GM18909 (cell line): ENCODE measurements around the gene RPS28.

ENCODE experiments used
- ATAC-seq: cut with Tn5 transposase; IDR thresholded peaks from one replicate; pipeline ENCODE4 v1.9.1; 2021; ENCODE audit warnings: mild to moderate bottlenecking; ENCODE audit not compliant: unreplicated experiment, poor library complexity

The RPS28 gene

DNA sequence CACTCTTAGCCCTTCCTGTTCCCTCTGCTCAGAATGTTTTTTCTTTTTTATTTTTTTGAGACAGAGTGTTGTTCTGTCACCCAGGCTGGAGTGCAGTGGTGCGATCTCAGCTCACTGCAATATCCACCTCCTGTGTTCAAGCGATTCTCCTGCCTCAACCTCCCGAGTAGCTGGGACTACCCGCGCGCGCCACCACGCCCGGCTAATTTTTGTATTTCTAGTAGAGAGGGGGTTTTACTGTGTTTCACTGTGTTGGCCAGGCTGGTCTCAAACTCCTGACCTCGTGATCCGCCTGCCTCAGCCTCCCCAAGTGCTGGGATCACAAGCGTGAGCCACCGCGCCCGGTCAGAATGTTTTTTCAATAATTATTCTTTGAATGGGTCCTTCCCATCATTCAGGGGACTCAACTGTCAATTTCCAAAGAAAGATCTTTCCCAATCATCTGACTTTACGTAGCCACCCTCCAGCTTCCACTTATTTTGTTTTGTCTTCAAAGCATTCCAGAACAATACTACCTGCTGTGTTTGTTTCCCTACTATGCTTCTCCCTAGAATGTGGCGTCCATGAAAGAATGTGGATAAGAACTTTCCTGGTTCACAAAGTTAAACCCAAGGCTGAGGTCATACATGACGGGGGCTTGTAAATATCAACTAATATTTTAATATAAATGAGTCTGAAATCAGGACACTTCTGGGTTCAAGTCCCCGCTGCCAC is 1.3 kb upstream of the RPS28 start:
- no peak for ATAC-seq

DNA sequence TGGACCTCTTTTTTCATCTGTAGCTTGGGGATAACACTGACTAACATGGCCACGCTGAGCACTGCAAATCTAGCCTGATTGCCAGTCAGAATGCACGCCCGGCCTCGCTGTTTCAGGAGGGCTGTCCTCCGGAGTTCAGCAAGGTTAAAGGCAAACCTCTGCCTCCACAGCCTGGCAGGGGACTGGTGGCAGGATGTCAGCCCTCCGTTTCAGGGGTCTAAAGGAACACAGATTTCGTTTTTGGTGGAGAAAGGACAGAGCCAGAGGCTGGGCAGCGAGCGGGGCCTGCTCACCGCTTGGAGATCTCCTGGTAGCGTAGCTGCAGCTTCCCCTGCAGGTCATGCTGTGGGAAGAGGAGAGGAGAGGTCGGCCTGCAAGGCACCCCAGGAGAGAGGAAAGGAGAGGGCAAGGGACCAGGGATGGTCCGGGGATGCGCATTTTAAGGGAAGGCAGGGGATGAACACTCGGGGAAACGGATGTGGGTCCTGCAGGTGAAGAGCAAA is 681 bp upstream of the RPS28 start:
- peak; percentile 15 for ATAC-seq

DNA sequence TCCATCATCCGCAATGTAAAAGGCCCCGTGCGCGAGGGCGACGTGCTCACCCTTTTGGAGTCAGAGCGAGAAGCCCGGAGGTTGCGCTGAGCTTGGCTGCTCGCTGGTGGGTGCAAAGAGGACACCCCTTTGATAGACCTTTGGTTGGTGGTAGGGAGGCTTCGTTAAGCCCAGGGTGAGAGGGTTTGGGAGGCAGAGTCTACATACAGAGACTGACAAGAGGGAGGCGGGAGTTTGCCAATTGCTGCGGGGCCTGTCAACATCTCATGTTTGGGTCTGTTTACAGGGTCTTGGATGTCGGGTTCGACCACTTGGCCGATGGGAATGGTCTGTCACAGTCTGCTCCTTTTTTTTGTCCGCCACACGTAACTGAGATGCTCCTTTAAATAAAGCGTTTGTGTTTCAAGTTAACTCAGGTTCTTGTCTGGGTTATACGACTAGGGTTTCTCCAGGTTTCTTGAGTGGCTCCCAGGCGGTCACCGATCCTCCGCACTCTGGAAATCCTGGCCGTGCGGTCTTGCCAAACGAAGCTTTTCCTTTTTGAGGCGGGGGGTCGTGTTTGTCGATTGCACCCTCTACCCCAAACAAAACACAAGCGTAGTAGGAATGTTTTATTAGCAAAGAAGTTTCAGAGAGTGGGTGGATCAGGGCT is 816 bp downstream of the RPS28 start:
- no peak for ATAC-seq

DNA sequence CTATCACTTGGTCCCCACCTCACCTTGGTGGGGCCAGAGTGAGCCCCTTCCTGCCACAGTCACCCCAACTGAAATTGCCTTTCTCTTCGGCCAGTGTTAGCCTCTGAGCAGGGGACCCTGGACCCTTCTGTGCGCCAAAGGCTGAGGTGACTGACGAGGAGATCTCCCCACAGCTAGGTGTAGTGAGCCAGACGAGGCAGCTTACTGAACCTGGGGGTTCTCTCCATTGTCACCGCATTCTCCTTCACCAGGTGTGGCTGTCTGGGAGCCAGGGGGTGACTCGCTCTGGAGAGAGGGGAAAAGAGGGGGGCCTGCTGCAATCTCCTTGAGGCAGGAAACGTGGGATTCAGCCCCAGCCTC is 1.3 kb downstream of the RPS28 start:
- ATAC-seq = no peak

DNA sequence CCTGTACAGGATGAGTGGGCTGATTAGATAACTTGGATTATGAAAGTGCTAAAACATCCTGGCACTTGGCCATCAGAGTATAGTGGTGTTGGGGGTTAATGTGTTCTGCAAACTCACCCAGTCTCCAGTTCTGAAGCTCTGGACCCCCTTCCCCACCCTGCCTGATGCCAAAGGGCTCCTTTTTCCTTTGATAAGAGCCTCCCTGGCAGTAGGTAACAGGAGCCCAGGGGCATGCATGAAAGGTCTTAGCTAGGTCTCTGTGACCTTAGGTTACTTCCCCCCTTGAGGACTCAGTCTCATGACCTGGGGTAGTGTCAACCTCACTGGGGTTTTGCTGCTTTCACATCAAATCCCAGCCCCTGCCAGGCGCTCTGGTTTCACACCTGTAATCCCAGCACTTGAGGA is 2.5 kb downstream of the RPS28 start:
- no peak for ATAC-seq

DNA sequence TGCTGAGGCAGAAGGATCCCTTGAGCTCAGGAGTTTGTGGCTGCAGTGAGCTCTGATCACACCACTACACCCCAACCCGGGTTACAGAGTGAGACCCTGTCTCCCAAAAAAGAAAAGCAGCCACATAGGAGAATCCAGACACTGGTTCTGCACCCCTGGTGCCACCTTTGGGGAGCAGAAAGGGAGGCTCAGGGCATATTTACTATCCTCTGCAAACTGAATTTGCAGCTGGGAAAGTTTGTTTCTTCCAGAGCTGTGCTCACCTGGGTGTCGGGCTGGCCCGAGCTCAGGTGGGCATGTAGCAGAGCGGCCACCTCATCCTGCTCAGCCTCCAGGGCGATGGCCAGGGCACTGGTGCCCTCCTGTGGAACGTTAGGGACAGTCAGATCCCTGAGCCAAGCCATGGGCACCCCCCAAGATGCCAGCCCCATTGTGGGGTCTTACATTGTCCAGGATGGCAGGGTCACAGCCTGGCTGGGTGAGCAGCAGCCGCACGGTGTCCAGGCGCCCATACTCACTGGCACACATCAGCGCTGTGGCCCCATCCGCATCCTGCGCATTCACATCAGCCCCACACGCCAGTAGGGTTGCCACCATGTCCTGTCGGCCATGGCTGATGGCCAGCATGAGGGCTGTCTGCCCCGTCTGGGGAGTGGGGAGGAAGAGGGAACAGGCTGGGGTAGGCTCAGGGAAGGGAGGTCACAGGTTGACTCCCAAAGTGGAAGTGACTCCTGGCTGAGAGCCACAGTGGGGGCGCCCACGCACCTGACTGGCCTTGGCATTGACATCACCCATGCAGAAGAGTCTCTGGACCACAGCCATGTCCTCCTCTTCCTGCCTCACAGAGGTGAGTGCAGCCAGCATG is 3.1 kb downstream of the RPS28 start:
- no peak for ATAC-seq

DNA sequence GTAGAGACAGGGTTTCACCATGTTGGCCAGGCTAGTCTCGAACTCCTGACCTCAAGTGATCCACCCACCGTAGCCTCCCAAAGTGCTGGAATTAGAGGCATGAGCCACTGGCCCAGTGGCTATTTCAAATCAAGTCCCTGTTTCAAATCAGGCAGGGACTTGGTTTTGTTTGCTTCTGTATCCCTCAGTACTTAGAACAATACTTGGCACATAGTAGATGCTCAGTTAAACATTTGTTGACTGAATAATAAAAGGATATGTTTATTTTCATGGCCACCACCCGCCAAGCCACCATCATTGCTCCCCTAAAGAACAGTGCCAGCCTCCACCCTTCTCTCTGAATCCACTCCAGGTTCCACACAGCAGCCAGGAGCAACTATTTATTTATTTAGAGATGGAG is 4.2 kb downstream of the RPS28 start:
- no peak for ATAC-seq

DNA sequence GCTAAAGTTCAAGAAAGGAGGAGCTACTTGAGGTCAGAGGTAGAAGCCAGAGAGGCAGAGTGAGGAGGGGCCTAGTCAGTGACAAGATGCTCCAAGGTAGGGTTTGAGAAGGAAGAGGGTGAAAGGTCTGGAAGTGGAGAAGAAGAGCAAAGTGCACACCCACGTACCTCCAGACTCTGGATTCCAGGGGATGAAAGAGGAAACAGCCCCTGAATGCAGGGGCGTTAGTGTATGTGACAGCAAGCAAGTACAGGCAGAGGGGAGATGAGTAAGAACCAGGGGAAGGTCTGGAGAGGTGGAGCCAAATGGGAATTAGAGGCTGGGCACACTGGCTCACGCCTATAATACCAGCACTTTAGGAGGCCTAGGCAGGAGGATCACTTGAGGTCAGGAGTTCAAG is 8.7 kb downstream of the RPS28 start:
- ATAC-seq = no peak

DNA sequence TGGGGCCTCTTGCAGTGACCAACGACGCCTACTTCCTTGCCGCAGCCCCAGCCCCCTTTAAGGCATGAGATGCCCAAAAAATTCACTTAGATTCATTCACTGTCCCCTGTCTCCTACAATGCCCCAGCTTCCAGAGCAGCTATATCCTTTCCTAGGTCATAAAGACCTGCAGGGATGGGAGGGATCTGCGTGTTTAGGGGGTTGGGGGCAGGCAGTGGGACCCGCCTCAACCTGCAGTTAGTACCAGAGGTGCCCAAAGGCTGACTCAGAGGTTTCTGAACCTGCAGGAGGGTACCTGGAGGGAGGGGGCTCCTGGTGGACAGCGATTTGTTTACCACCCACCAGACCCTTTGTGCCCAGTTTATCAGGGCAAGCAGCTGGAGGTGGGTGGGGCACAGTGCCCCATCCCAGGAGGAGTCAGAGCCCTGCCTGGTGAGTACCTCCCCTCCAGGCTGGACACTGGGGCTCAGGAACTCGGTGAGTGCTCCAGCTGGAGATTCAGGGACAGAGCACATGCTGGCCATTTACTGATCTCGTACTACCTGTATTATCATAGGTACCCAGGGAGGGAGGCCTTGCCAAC is 10.1 kb downstream of the RPS28 start:
- ATAC-seq = no peak

DNA sequence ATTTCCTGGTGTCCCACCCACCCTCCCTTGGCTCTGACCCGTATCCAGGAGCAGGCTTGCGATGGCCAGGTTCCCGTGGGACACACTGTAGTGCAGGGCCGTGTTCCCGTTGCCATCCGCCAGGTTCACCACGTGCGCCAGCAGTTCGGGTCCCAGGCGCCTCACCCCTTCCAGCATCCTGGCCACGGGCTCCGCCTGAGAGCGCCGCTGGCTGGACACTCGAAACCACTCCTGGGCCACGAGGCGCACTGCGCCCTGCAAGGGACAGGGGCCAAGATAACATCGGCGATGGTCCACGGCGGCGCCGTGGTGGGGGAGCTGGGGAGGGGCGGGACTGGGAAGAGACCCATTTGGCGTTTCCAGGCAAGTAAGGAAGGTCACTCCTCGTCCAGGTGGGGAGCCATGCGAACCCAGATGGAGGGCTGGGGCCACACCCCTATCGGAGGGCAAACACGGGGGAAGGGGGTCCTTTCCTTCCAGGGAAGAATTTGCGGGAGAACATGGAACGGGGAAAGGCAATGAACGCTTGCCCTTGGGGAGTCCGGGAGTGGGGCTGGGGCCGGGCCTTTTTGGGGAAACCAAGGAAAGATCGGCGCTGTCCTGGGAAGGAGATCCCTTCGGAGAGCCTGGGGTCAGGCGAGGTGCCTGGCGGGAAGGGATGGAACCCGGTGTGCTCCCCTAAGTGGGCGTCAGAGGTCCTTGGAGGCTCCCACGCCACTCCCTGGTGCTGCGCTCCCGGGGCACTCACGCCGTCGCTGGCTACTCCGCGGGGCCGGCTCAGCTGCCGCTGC is 11.9 kb downstream of the RPS28 start:
- ATAC-seq = no peak

DNA sequence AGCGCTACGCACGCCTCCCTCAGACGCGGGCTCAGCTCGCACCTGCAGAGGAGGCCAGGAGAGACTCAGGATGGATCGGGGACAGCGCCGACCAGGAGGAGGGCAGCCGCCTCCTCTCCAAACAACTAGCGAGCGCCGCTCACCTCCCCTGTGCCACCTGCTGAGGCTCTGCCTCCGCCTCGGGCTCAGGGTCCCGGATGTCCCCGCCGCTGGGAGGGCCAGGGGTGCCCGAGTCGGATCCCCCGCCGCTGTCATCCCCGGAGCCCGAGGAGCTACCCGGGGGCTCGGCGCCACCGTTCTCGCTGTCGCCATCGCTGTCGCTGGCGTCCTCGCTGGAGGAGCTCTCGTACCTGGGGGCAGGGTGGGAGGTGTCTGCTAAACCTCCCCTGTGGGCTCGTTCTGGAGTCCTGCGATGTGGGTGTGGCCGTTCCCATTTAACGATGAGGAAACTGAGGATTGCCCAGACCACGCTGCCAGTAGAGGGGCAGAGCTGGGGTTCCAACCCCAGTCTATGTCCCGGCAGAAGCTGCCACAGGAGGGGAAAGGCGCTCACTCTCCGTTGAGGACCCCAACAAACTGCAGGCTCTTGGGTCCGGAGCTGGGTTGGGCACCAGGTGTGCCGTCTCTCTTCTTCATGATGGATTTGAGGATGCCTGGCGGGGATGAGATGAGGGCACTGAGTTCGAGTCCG is 12.6 kb downstream of the RPS28 start:
- no peak for ATAC-seq

DNA sequence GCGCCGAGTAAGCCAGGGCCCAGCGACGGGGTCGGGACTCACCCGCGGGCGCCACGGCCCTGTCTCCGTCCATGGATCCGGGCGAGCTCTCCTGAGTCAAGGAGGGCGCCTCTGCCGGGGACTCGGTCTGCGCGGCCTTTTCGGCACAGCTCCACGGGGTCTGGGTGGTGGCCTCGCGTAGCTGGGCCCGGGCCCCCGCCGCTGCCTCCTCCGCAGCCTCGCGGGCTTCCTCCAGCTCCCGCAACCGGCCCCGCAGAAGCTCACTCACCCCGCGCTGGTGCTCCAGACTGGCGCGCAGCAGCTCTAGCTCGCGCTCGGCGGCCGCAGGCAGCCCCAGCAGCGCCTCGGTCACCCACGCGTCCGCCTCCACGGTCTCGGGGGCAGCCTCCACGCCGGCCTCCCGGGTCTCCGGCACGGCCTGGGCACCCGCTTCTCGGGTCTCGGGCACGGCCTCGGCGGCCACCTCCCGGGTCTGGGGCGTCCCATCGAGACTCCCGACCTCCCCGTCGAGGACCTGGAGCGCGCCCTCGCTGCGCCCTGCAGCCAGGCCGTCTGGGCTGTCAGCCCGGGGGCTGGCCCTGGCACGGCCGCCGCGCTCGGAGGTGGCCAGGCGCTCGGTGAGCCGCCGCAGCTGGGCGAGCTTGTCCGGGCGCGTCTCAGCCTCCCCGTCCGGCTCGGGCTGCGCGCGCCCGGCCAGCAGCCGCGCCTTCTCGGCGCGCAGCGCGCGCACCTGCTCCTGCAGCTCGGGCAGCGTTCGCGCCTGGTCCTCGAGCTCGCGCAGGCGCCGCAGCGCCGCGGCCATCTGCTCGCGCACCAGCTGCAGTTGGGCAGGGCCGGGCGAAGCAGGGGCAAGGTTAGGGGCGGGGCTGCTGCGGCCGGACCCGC is 13.4 kb downstream of the RPS28 start:
- peak; percentile 67 for ATAC-seq

DNA sequence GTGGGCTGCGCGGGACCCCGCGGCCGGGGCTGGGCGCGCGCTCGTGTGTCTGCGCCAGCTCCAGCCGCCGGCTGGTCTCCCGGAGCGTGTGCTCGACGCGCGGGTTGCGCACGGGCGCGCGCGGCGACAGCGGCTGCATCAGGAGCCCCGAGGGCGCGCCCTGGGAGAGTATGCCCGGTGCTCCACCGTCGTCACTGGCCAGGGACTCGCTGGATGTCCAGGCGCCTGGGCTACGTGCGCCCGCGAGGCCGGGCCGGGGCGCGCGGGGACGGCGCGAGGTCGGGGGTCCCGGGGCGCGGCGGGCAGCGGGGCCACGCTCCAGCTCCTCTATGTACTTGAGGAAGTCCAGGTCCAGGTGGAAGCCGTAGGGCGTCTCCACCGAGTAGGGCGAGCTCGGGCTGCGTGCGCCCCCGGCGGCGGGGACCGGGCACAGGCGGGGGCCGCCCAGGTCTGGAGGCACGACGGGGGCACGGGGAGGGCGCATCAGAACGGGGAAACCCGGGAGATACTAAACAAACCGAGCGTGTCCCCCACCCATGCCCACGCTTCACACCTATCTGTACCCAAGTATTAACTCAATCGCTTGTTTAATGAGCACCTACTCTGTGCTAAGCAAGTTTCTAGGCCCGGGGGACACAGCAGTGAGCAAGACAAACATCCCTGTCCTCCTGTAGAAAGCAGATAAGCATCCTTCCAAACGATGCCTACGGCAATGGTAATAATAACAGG is 14.2 kb downstream of the RPS28 start:
- ATAC-seq = peak; percentile 45

DNA sequence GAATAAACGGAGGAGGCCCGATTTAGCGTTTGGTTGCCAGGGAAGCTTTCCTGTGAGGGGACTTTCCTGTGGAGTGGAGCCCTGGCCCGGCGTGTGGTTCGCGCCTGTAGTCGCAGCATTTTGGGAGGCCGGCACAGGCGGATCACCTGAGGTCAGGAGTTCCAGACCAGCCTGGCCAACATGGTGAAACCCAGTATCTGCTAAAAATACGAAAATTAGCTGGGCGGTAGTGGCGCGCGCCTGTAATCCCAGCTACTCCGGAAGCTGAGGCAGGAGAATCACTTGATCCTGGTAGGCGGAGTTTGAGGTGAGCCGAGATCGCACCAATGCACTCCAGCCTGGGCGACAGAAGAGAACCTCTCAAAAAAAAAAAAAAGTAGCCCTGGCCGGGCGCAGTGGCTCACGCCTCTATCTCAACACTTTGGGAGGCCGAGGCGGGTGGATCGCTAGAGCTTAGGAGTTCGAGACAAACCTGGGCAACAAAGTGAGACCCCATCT is 14.8 kb downstream of the RPS28 start:
- no peak for ATAC-seq

DNA sequence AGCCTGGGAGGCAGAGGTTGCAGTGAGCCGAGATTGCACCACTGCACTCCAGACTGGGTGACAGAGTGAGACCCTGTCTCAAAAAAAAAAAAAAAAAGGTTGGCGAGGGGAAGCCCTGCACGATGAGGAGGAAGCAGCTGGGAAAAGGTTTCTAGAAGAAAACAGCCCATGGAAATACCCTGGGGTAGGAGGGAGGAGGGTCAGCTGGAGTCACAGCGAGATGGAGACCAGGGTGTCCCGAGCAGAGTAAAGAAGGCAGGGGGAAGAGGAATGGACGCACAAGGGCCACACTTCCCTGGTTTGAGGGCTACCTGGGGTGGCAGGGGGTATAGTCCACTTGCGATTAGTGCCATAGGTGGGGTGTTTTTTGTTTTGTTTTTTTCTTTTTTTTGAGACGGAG is 15.4 kb downstream of the RPS28 start:
- ATAC-seq = no peak

DNA sequence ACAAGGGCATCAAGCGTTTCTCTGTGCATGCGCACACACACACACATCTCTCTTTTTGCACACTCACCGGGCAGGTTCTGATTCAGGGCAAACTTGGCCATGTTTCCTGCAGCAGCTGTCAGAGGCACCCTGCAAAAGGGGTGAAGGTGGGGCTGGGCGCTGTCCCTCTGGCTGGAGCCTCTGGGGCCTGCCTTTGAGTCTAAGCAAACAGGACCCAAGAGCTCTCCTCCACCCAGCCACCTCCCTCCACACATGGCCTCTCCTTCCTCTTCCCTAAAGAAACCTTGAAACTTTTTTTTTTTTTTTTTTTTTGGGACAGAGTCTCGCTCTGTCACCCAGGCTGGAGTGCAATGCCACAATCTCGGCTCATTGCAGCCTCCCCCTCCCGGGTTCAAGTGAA is 16.4 kb downstream of the RPS28 start:
- ATAC-seq = no peak

DNA sequence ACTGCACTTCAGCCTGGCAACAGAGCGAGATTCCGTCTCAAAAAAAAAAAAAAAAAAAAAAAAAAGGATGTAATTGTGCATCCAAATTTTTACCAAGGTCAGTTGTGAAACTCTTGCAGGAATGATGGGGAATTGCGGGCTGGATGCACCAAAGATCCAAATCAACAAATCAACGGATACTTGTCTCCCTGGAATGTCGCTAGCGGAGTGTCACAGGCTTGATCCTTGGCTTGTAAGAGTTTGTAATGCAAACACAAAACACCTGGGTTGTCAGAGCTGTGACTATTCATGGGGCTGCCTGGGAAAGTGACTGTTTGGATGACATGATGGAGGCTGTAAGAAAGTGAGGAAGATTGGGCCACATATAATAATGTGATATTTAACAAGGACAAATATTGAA is 17.5 kb downstream of the RPS28 start:
- ATAC-seq = no peak
